K562 (cell line): Measurements from ENCODE around the gene EPDR1. TPM values are rescaled to one million over a fixed set of nuclear protein-coding genes. Genes with fewer than 3 reads are reported as not detected.
A peak's percentile ranks its signal among the peaks of the same experiment; 100 is the strongest.

Experiments used
- BACH1 ChIP-seq: fragments of 200-800 bp; sonication (Bioruptor generic); IDR thresholded peaks from 2 replicates; pipeline ENCODE4 v1.6.1; 2016; ENCODE audit warnings: missing genetic modification characterization, missing compliant biosample characterization
- CAMTA2 ChIP-seq: fragments of 250-450 bp; sonication (Bioruptor Pico); conservative IDR thresholded peaks from 2 replicates; pipeline ENCODE4 v1.5.1; 2022
- CREM ChIP-seq: IDR thresholded peaks from 2 replicates; pipeline ENCODE4 v1.6.1; 2014; ENCODE audit warnings: antibody characterized with exemption, low read depth
- E2F5 ChIP-seq: sonication (generic); formaldehyde crosslinking; IDR thresholded peaks from 2 replicates; pipeline ENCODE4 v1.8.0; 2022; ENCODE audit warnings: mild to moderate bottlenecking, missing genetic modification reagents
- GATAD2A ChIP-seq: fragments of 450-650 bp; IDR thresholded peaks from 2 replicates; pipeline ENCODE4 v1.6.1; 2017
- HNRNPL ChIP-seq: fragments of 200-400 bp; formaldehyde crosslinking; IDR thresholded peaks from 2 replicates; pipeline ENCODE4 v1.6.1; 2017; ENCODE audit warnings: low read depth, mild to moderate bottlenecking, low read length
- KAT8 ChIP-seq: fragments of 450-650 bp; IDR thresholded peaks from 2 replicates; pipeline ENCODE4 v1.6.1; 2016; ENCODE audit warnings: low read depth, mild to moderate bottlenecking
- KHSRP ChIP-seq: fragments of 450-650 bp; IDR thresholded peaks from 2 replicates; pipeline ENCODE4 v1.6.1; 2017
- KLF1 ChIP-seq: fragments of 450-650 bp; IDR thresholded peaks from 2 replicates; pipeline ENCODE4 v1.6.1; 2016; ENCODE audit warnings: missing genetic modification characterization, missing compliant biosample characterization
- MEF2A ChIP-seq: IDR thresholded peaks from 2 replicates; pipeline ENCODE4 v1.6.1; 2011; ENCODE audit warnings: low read depth, mild to moderate bottlenecking, low read length, moderate library complexity; ENCODE audit not compliant: control insufficient read depth
- MLLT1 ChIP-seq, 2 experiments: fragments of 450-650 bp; IDR thresholded peaks; 2 replicates each; pipeline ENCODE4 v1.6.1; 2016
- MLX ChIP-seq, 2 experiments: fragments of 450-650 bp in 1 of 2; sonication (generic) in 1 of 2; formaldehyde crosslinking; conservative IDR thresholded peaks; 2 replicates each; pipeline versions ENCODE4 v1.4.0 to v1.8.1; 2020 to 2022; ENCODE audit warnings: mild to moderate bottlenecking in 1 of 2, missing genetic modification reagents in 1 of 2
- MTA2 ChIP-seq: fragments of 450-650 bp; IDR thresholded peaks from 2 replicates; pipeline ENCODE4 v1.6.1; 2016; ENCODE audit warnings: low read depth
- NCOR1 ChIP-seq: fragments of 450-650 bp; IDR thresholded peaks from 2 replicates; pipeline ENCODE4 v1.6.1; 2016; ENCODE audit warnings: mild to moderate bottlenecking, moderate library complexity
- POLR2AphosphoS5 ChIP-seq: IDR thresholded peaks from 2 replicates; pipeline ENCODE4 v1.6.1; 2011; ENCODE audit warnings: mild to moderate bottlenecking, low read depth, low read length, moderate library complexity; ENCODE audit not compliant: control insufficient read depth, insufficient read depth
- ZC3H11A ChIP-seq: IDR thresholded peaks from 2 replicates; pipeline ENCODE4 v1.6.1; 2012; ENCODE audit warnings: low read depth, low read length, improper control_type of control experiment
- ZKSCAN3 ChIP-seq: fragments of 250-450 bp; sonication (Bioruptor Pico); IDR thresholded peaks from 2 replicates; pipeline ENCODE4 v1.4.0; 2020
- ZNF146 ChIP-seq: IDR thresholded peaks from one replicate; pipeline ENCODE4 v1.6.1; 2018; ENCODE audit warnings: missing compliant biosample characterization; ENCODE audit not compliant: unreplicated experiment
- polyA plus RNA-seq, 8 experiments: library from polyadenylated mRNA; depleted of rRNA in 4 of 8; stranded (reverse) in 5 of 8; unstranded in 3 of 8; fragments of >200 nt; fragmentation: Nextera tagmentation in 2 of 8; fragmentation: Illumina TruSeq in 1 of 8; extraction: Ambion mirVana in 2 of 8; extraction: Trizol in 1 of 8; gene quantifications; 2 replicates each; pipeline versions ENCODE4 v1.2.1 to v1.2.3, GENCODE V29; 2011 to 2014; ENCODE audit warnings: inconsistent platforms in 1 of 8, missing spikeins in 1 of 8
- total RNA-seq, 7 experiments: library from RNA; depleted of rRNA in 6 of 7; stranded (reverse); fragments of >200 nt in 6 of 7; fragmentation: Illumina TruSeq in 2 of 7; extraction: Trizol in 2 of 7; gene quantifications; 2 replicates each; pipeline versions ENCODE4 v1.2.1 to v1.2.3, GENCODE V29; 2011 to 2021; ENCODE audit warnings: low replicate concordance in 1 of 7

EPDR1 gene
- total and polyA plus RNA-seq, 9 of the 15 experiments (the other 6 are each of a cell fraction or from before 2014, with no cell fraction given), result 0.01 to 0.11 TPM; not detected in 7

GRCh38 chr7:37973915-37974314 is 53.5 kb downstream of the EPDR1 start (continued):
- TF ChIP-seq CAMTA2 (CRISPR knock-in tag) (no peak), ZKSCAN3 (CRISPR knock-in tag) (no peak), KHSRP (no peak), MEF2A (0 out of 2 replicates have a peak, but pooled peaks have one; percentile 10), GATAD2A (peak; percentile 76; the same call in 1 of the 2 replicates), CREM (peak; percentile 57), MTA2 (peak; percentile 32; the same call in 1 of the 2 replicates), NCOR1 (peak; percentile 76), BACH1 (tag) (0 out of 2 replicates have a peak, but pooled peaks have one; percentile 27), ZC3H11A (no peak), ZNF146 (CRISPR knock-in tag) (no peak), MLLT1 (IDR thresholded peaks at IDR 0.05) (no peak), MLX (CRISPR knock-in tag; conservative IDR thresholded peaks at IDR 0.05) (no peak), POLR2AphosphoS5 (peak; percentile 57; the same call in 1 of the 2 replicates), KLF1 (tag) (no peak), KAT8 (no peak), HNRNPL (no peak), E2F5 (CRISPR knock-in tag) (no peak)
